ENCODE results near the gene FA2H.
"Not testable (repeated sequence)": the region's sequence is repeated elsewhere in the genome, so short reads cannot be mapped to it uniquely, and the experiment has no call there.

Gene FA2H, protein sequence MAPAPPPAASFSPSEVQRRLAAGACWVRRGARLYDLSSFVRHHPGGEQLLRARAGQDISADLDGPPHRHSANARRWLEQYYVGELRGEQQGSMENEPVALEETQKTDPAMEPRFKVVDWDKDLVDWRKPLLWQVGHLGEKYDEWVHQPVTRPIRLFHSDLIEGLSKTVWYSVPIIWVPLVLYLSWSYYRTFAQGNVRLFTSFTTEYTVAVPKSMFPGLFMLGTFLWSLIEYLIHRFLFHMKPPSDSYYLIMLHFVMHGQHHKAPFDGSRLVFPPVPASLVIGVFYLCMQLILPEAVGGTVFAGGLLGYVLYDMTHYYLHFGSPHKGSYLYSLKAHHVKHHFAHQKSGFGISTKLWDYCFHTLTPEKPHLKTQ

DNA sequence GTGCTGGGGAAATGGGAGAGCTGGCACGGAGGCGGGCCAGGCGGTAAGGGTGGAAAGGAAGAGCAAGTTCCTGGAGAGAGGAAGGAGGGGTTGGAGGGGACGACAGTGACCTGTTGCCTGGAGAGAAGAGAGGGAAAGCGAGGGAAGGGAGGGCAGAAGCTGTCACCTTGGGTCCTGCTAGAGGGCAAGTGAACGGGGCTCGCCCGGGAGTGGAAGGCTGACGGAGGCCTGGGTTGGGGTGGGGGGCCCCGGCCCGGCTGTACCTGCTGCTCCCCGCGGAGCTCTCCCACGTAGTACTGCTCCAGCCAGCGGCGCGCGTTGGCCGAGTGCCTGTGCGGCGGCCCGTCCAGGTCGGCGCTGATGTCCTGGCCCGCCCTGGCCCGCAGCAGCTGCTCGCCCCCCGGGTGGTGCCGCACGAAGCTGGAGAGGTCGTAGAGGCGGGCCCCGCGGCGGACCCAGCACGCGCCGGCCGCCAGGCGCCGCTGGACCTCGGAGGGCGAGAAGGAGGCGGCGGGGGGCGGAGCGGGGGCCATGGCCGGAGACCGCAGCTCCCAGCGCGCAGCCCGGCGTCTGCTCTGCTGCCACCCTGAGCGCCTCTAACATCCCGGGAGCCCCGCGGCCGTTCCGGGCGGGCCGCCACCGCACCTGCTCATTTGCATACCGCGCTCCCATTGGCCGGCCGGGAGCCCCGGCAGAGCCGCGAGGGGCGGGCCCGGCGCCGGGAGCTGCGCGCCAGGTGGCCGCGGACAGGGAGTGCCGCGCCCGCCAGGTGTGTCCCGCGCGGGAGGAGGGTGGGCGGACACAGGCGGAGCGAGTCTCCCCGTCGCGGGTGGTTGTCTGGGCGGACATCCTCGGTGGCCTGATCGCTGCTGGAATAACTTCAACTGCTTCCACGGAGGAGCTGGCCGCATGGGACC is at the start of gene FA2H:
Gene FA2H, minus strand, starts transcription at position 598 of the 917 bp plus-strand sequence. Its CDS starts 65 bp downstream, at position 533.
- H3K27ac ChIP-seq = no peak within 1 kb of the TSS
- DNase-seq = peak; percentile 92

DNA sequence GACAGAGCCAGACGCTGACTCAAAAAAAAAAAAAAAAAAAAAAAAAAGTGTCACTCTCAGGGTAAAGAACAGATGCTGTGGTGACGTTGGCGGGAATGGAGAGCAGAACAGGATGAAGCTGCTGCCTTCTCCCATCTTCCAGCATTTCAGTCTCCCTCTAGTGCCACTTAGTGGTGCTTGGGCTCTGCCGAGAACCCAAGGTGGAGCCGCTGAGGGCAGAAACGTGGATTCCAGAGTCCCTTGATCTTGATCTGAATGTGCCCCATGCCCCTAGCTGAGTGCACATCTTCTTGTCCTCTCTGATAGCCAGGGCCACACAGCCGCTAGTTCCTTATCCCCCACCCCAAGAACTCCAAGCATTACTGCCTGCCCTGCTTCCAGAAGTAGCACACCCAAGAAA is 43.2 kb upstream of the FA2H start:
- no peak for DNase-seq
- no peaks in the 10 kb centered on the region for H3K27me3 ChIP-seq (ENCODE audit: insufficient read depth, low read depth, severe bottlenecking)
- H3K36me3 ChIP-seq = no peaks in the 10 kb centered on the region
- no peak overlapping the region for H3K4me3 ChIP-seq (ENCODE audit: low read depth, low read length)
- no peaks in the 10 kb centered on the region for H3K9me3 ChIP-seq (ENCODE audit: severe bottlenecking)
- no peak overlapping the region for H3K27ac ChIP-seq
- TF ChIP-seq, protein P1, sequence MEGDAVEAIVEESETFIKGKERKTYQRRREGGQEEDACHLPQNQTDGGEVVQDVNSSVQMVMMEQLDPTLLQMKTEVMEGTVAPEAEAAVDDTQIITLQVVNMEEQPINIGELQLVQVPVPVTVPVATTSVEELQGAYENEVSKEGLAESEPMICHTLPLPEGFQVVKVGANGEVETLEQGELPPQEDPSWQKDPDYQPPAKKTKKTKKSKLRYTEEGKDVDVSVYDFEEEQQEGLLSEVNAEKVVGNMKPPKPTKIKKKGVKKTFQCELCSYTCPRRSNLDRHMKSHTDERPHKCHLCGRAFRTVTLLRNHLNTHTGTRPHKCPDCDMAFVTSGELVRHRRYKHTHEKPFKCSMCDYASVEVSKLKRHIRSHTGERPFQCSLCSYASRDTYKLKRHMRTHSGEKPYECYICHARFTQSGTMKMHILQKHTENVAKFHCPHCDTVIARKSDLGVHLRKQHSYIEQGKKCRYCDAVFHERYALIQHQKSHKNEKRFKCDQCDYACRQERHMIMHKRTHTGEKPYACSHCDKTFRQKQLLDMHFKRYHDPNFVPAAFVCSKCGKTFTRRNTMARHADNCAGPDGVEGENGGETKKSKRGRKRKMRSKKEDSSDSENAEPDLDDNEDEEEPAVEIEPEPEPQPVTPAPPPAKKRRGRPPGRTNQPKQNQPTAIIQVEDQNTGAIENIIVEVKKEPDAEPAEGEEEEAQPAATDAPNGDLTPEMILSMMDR (IDR thresholded peaks at IDR 0.05; ENCODE audit: low read depth, low read length) = peak; percentile 34; the same call in 1 of the 2 replicates

More for the DNA sequence above, at the start of gene FA2H:
- no peaks in the 10 kb centered on the region for H3K36me3 ChIP-seq
- TF ChIP-seq, protein P1 (IDR thresholded peaks at IDR 0.05; ENCODE audit: low read depth, low read length) = peak; percentile 50
- H3K9me3 ChIP-seq (ENCODE audit: severe bottlenecking) = no peaks in the 10 kb centered on the region
- peak within 1 kb of the TSS; percentile 42 for H3K4me3 ChIP-seq (ENCODE audit: low read depth, low read length)
- H3K27me3 ChIP-seq (ENCODE audit: insufficient read depth, low read depth, severe bottlenecking) = peaks cover 11% of the 10 kb centered on the region

DNA sequence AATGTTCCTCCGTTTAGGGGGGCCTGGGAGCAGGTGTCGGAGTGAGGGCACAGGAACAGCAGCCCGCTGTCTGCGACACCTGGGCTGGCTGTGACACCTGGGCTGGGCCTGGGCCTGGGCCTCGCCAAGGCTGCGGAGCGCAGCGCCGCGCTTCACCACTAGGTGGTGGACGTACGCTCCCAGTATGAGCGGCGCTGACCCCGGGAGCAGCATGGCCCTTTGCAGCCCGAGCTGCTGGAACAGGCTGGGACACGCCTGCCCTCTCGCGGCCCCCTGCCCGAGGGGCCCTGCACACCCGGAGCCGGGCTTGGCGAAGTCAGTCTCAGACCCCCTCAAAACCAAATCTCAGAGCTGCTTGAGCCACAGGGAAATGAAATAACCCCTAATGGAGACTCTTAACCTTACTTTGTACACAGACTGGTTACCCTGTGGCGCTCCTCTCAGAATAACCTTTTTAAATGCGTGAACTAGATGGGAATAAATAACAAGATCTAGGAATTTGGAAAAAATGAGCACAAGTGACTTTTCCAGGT is 38.6 kb upstream of the FA2H start:
- peak; percentile 91 for DNase-seq
- TF ChIP-seq, protein P1 (IDR thresholded peaks at IDR 0.05; ENCODE audit: low read depth, low read length) = peak; percentile 98
- H3K36me3 ChIP-seq = no peaks in the 10 kb centered on the region
- no peak overlapping the region for H3K27ac ChIP-seq
- H3K4me3 ChIP-seq (ENCODE audit: low read depth, low read length) = no peak overlapping the region
- H3K9me3 ChIP-seq (ENCODE audit: severe bottlenecking) = peaks cover 7% of the 10 kb centered on the region
- H3K27me3 ChIP-seq (ENCODE audit: insufficient read depth, low read depth, severe bottlenecking) = no peaks in the 10 kb centered on the region

DNA sequence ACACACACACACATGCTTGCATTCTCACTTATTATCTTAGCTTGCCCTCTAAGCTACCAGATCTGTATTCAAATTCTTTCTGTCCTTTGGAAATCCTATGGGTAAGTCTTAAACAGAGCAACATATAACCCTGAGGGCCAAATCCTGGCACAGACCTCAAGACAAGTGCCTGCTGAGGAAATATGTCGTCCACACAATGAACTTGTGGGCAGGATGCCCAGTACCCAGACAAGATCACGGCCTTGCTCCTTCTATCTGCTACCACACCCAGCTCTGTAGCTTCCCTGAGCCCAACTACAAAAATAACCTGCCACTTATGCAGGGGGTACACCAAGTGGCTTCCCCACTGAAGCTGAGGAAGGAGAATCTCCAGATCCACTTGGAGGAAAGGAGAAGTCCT is 37.3 kb upstream of the FA2H start:
- no peak overlapping the region for H3K27ac ChIP-seq
- H3K27me3 ChIP-seq (ENCODE audit: insufficient read depth, low read depth, severe bottlenecking) = no peaks in the 10 kb centered on the region
- no peak for DNase-seq
- TF ChIP-seq, protein P1 (IDR thresholded peaks at IDR 0.05; ENCODE audit: low read depth, low read length) = no peak
- no peaks in the 10 kb centered on the region for H3K36me3 ChIP-seq
- no peak overlapping the region for H3K4me3 ChIP-seq (ENCODE audit: low read depth, low read length)
- H3K9me3 ChIP-seq (ENCODE audit: severe bottlenecking) = peaks cover 12% of the 10 kb centered on the region

DNA sequence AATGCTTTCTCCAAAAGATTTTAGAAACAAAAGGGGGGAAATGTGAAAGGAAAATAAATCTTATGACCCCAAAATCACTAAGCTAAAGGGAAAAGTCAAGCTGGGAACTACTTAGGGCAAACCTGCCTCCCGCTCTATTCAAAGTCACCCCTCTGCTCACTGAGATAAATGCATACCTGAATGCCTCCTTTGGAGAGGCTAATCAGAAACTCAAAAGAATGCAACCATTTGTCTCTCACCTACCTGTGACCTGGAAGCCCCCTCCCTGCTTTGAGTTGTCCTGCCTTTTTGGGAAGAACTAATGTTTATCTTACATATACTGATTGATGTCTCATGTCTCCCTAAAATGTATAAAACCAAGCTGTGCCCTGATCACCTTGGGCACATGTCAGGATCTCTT is 36.6 kb upstream of the FA2H start:
- not testable (repeated sequence) for DNase-seq; H3K4me3 ChIP-seq (ENCODE audit: low read depth, low read length); H3K27ac ChIP-seq; H3K36me3 ChIP-seq; H3K27me3 ChIP-seq (ENCODE audit: insufficient read depth, low read depth, severe bottlenecking)
- H3K9me3 ChIP-seq (ENCODE audit: severe bottlenecking) = peaks cover 12% of the 10 kb centered on the region

Data from WERI-Rb-1 (cell line).